AG04450 (cell line): ENCODE results near the gene ADISSP. TPM values are rescaled to one million over a fixed set of nuclear protein-coding genes. Genes with fewer than 3 reads are reported as not detected.

Source experiments
- CTCF ChIA-PET: fragments of 300-600, 350-600 bp; formaldehyde crosslinking; extraction: SDS; loops from one replicate; lab custom pipeline; 2022; ENCODE audit warnings: antibody characterized with exemption, inconsistent platforms; lab: Charles Lee
- POLR2A ChIA-PET: fragments of 350-600 bp; formaldehyde crosslinking; extraction: SDS; loops from one replicate; lab custom pipeline; 2021; ENCODE audit warnings: antibody characterized with exemption, inconsistent platforms; lab: Yijun Ruan, JAX
- DNase-seq: peaks from one replicate; pipeline ENCODE4 v3.0.0-alpha.2; 2011; ENCODE audit warnings: low read depth, low spot score
- H3K27ac ChIP-seq: one replicate; pipeline ENCODE4 v1.5.1; 2012; ENCODE audit warnings: low read depth, low read length, control low read depth
- H3K27me3 ChIP-seq: one replicate; pipeline ENCODE4 v1.6.0; 2012; ENCODE audit warnings: low read length; ENCODE audit not compliant: control insufficient read depth, insufficient read depth
- H3K4me3 ChIP-seq: 2 replicates; pipeline ENCODE4 v1.5.1; 2011; ENCODE audit warnings: mild to moderate bottlenecking, low read depth, low read length, control low read depth
- H3K9me3 ChIP-seq: 2 replicates; pipeline ENCODE4 v1.5.1; 2012; ENCODE audit warnings: low read length; ENCODE audit not compliant: control insufficient read depth, insufficient read depth
- polyA plus RNA-seq: library from polyadenylated mRNA; depleted of rRNA; stranded (reverse); fragments of >200 nt; gene quantifications from 2 replicates; pipeline ENCODE4 v1.2.3, GENCODE V29; 2011
- TF ChIP-seq, protein P1 (sequence below): IDR thresholded peaks from 2 replicates; pipeline ENCODE4 v1.5.1; 2011; ENCODE audit warnings: low read depth, low read length, control low read depth, inconsistent platforms

Gene ADISSP
- polyA plus RNA-seq, 1 experiment, result 22.6 TPM

DNA sequence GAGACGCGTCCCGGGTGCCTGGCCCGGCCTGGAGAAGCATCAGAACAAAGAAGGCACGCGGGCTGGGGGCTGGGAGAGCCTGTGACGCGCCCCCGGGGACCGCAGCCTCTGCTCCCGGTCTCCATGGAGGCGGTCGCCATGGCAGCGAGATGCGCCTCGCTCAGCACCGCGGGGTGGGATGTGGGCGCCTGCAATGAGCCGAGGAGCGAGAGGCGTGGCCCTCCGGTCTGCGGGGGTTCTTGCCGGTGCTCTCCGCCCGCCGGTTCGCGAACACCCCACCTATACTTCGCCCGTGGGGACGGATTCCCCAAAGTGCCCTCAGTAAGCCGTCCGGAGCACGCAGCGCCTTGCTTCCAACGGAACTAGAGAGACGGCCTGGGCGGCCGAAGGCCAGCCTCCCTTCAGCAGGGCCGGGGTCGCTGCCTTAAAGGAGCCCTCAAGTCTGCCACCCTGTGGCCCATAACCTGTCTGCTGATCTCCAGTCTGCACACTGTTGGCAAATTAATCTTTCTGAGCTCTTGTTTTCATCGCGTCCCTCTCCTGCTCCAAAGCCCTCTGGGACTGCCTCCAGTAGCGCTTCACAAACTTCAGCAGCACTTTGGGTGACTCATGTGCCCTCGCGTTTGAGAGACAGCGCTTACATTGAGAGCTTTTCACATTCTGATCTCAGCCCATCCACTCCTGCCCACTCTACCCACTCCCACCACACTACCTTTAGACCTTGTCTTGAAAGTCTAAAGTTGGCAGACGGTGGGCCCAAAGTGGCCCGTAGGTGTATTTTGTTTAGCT lies 983 bp upstream of the ADISSP start:
- POLR2A ChIA-PET, result interaction anchor here (0.9 to 2.3 kb wide), 10 partner anchors 8 to 317 kb away, joined by 3 to 14 read pairs (median 4); partner anchors contain the start of genes ADAM33, AP5S1, CENPB and SPEF1
- Histone ChIP-seq H3K9me3 (no peaks in the 10 kb centered on the region), H3K27ac (peak overlapping the region; percentile 90), H3K4me3 (peak overlapping the region; percentile 84), H3K27me3 (no peaks in the 10 kb centered on the region)
- CTCF ChIA-PET, result interaction anchor here (0.5 to 2.1 kb wide), 10 partner anchors 10 to 304 kb away, joined by 3 to 18 read pairs (median 6); partner anchors contain the start of genes CENPB and SPEF1
- TF ChIP-seq, protein P1, sequence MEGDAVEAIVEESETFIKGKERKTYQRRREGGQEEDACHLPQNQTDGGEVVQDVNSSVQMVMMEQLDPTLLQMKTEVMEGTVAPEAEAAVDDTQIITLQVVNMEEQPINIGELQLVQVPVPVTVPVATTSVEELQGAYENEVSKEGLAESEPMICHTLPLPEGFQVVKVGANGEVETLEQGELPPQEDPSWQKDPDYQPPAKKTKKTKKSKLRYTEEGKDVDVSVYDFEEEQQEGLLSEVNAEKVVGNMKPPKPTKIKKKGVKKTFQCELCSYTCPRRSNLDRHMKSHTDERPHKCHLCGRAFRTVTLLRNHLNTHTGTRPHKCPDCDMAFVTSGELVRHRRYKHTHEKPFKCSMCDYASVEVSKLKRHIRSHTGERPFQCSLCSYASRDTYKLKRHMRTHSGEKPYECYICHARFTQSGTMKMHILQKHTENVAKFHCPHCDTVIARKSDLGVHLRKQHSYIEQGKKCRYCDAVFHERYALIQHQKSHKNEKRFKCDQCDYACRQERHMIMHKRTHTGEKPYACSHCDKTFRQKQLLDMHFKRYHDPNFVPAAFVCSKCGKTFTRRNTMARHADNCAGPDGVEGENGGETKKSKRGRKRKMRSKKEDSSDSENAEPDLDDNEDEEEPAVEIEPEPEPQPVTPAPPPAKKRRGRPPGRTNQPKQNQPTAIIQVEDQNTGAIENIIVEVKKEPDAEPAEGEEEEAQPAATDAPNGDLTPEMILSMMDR, result peak; percentile 47
- no peak for DNase-seq

DNA sequence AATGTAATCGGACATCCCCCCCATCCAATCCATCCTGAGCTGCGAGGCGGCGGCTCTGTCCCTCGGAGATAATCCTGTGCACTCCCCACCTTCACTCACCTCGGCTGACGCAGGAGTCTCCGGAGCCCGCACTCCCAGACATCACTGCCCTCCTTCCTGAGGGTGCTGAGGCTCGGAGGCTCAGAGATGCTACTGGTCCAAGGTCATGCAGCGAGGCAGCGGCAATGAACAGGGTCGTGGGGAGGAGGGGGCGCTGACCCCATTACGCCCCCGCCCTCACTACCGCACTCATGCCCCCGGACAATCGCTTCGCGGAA lies 485 bp downstream of the ADISSP start:
- no peak for DNase-seq
- TF ChIP-seq, protein P1, result no peak
- peak overlapping the region; percentile 77 for H3K4me3 ChIP-seq
- H3K27ac ChIP-seq, result no peak overlapping the region
- no peaks in the 10 kb centered on the region for H3K9me3 ChIP-seq
- H3K27me3 ChIP-seq, result no peaks in the 10 kb centered on the region
- POLR2A ChIA-PET, result interaction anchor here (0.6 to 2.3 kb wide), 5 partner anchors 11 to 85 kb away, joined by 3 to 14 read pairs (median 7); partner anchors contain the start of genes ADAM33 and AP5S1
- CTCF ChIA-PET, result interaction anchor here (1.2 to 2.1 kb wide), 4 partner anchors 11 to 52 kb away, joined by 4 to 18 read pairs (median 10); partner anchors contain the start of gene SPEF1

DNA sequence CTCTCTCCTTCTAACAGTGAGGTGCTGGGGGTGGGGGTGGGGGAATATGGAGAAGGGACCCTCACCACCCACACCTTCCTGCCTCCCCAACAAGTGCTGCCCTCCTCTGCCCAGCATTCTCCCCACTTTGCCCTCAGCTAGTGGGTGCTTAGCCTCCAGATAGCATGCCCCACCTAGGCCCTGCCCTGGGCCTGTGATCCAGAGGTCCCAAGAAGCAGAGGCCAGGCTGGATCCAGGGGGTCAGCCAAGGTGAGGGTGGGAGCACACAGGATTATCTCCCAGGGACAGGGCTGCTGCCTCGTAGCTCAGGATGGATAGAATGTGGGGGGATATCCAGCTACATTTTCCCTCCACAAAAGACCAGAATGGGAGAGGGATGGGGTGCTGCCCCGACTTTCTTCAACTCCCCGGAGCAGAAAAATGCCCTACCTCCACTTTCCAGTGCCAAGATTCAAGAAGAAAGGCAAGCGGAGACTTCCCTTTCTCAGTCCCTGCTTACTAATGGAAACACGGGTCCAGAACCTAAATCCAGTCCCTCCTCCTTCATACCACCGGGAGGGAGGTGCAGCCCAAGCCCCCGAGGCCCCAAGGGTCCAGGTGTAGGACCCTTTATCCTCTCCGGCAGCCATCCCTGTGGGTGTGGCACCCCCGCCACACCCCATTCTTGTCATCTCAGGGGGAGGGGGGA lies 987 bp downstream of the ADISSP start:
- Histone ChIP-seq H3K27ac (no peak overlapping the region), H3K9me3 (no peaks in the 10 kb centered on the region), H3K27me3 (no peaks in the 10 kb centered on the region), H3K4me3 (peak overlapping the region; percentile 77)
- TF ChIP-seq, protein P1, result no peak
- ChIA-PET POLR2A (interaction anchor here (0.9 kb wide), 1 partner anchor 12 kb away, joined by 3 read pairs; no protein-coding TSS in a partner anchor), CTCF (no interaction called here)
- no peak for DNase-seq

DNA sequence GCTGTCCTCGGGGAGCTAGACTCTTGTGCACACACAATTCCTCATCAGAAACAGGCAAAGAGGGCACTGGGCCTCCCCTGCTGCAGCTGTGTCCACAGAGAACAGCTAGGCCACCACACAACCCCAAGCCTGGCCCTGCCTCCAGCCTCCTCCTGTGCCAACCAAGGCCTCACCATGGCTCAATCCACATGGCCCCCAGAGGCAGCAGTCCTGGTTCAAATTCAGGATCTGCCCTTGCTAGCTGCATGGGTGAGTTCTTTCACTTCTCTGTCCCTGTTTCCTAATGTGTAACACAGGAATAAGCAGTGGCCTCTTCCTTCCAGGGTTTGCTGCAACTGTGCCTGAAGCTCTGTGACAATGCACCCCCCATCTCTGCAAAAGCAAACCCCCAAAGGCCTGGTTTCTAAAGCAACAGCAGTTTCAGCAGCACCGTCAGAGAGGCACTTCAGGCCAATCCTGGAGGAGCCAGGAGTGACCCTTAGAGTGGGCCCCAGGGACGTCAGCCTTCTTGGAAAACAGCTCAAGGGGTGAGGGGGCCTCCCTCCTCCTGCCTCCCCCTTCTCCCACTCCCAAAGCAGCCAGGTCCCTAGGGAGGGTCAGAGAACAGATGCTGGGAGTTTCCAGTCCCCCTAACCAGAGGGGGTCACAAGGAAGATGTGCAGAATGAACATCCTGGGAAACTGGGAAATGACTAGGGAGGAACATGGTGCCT lies 2.2 kb downstream of the ADISSP start:
- no peak for DNase-seq
- H3K27me3 ChIP-seq, result no peaks in the 10 kb centered on the region
- ChIA-PET POLR2A (no interaction called here), CTCF (interaction anchor here (1.1 to 1.6 kb wide), 2 partner anchors 43 to 49 kb away, joined by 3 to 4 read pairs; no protein-coding TSS in a partner anchor)
- no peak overlapping the region for H3K27ac ChIP-seq
- H3K9me3 ChIP-seq, result no peaks in the 10 kb centered on the region
- no peak overlapping the region for H3K4me3 ChIP-seq
- TF ChIP-seq, protein P1, result no peak
